HEK293T (cell line): ENCODE data around the gene CEACAM19.

Source experiments
- CTCF ChIA-PET: fragments of 350-600 bp; formaldehyde crosslinking; extraction: SDS; loops from one replicate; lab custom pipeline; 2021; ENCODE audit warnings: antibody characterized with exemption, inconsistent platforms; lab: Yijun Ruan, JAX
- POLR2A ChIA-PET: fragments of 350-600 bp; formaldehyde crosslinking; extraction: SDS; loops from one replicate; lab custom pipeline; 2020; ENCODE audit warnings: antibody characterized with exemption, inconsistent platforms; lab: Yijun Ruan, JAX
- DNase-seq: peaks from one replicate; pipeline ENCODE4 v3.0.0; 2012; ENCODE audit warnings: mixed read lengths; ENCODE audit errors: extremely low spot score
- ARNT ChIP-seq: fragments of 450-650 bp; IDR thresholded peaks from 2 replicates; pipeline ENCODE4 v1.6.1; 2017; ENCODE audit warnings: mild to moderate bottlenecking
- BHLHE40 ChIP-seq: fragments of 450-650 bp; IDR thresholded peaks from 2 replicates; pipeline ENCODE4 v1.6.1; 2016; ENCODE audit warnings: mild to moderate bottlenecking, moderate library complexity, borderline replicate concordance
- CTBP1 ChIP-seq: fragments of 450-650 bp; IDR thresholded peaks from 2 replicates; pipeline ENCODE4 v1.6.1; 2016; ENCODE audit warnings: borderline replicate concordance
- ELF4 ChIP-seq: fragments of 450-650 bp; IDR thresholded peaks from 2 replicates; pipeline ENCODE4 v1.6.1; 2017; ENCODE audit warnings: antibody characterized with exemption
- FOXA1 ChIP-seq: fragments of 450-650 bp; IDR thresholded peaks from 2 replicates; pipeline ENCODE4 v1.6.1; 2016; ENCODE audit warnings: mild to moderate bottlenecking
- FOXK2 ChIP-seq: fragments of 450-650 bp; IDR thresholded peaks from 2 replicates; pipeline ENCODE4 v1.6.1; 2016; ENCODE audit warnings: mild to moderate bottlenecking
- FOXM1 ChIP-seq: fragments of 450-650 bp; IDR thresholded peaks from 2 replicates; pipeline ENCODE4 v1.6.1; 2017; ENCODE audit warnings: mild to moderate bottlenecking, borderline replicate concordance
- HDGF ChIP-seq: fragments of 450-650 bp; IDR thresholded peaks from 2 replicates; pipeline ENCODE4 v1.6.1; 2017; ENCODE audit warnings: antibody characterized with exemption, borderline replicate concordance
- L3MBTL2 ChIP-seq: fragments of 450-650 bp; conservative IDR thresholded peaks from 2 replicates; pipeline ENCODE4 v1.6.1; 2016; ENCODE audit warnings: mild to moderate bottlenecking
- LEF1 ChIP-seq: fragments of 450-650 bp; IDR thresholded peaks from 2 replicates; pipeline ENCODE4 v1.6.1; 2017; ENCODE audit warnings: mild to moderate bottlenecking, borderline replicate concordance
- NFRKB ChIP-seq: fragments of 450-650 bp; IDR thresholded peaks from 2 replicates; pipeline ENCODE4 v1.6.1; 2016; ENCODE audit warnings: mild to moderate bottlenecking, moderate library complexity
- SP1 ChIP-seq: fragments of 450-650 bp; IDR thresholded peaks from 2 replicates; pipeline ENCODE4 v1.6.1; 2017
- SUZ12 ChIP-seq: fragments of 450-650 bp; IDR thresholded peaks from 2 replicates; pipeline ENCODE4 v1.6.1; 2016; ENCODE audit warnings: mild to moderate bottlenecking
- TARDBP ChIP-seq: fragments of 450-650 bp; IDR thresholded peaks from 2 replicates; pipeline ENCODE4 v1.6.1; 2016
- ZNF384 ChIP-seq: fragments of 450-650 bp; IDR thresholded peaks from 2 replicates; pipeline ENCODE4 v1.6.1; 2016
- TF ChIP-seq, protein P1 (sequence below): fragments of 450-650 bp; IDR thresholded peaks from 2 replicates; pipeline ENCODE4 v1.6.1; 2016

The CEACAM19 gene

DNA sequence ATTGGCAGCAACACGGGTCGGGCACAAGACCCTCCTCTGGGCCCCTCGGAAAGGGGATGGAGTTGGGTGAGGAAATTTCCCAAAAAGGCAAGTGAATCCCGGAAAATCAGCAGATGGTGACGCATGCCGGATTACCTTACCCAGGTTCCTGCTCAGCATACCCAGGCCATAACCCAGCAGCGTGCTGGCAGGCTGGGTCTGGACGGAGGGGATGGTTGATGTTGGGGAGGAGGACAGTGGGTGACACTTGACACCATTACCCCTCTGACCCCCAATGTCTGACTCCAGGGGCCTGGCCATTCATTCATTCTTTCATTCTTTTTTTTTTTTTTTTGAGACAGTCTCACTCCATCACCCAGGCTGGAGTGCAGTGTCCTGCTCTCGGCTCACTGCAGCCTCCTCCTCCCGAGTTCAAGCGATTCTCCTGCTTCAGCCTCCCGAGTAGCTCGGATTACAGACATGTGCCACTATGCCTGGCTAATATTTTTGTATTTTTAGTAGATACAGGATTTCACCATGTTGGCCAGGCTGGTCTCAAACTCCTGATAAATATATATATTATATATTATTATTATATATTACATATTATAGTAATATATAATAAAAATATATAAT lies 26.8 kb upstream of the CEACAM19 start:
- peak; percentile 53 for DNase-seq
- ChIA-PET CTCF (interaction anchor here (0.7 to 0.8 kb wide), 2 partner anchors 60 to 74 kb away, joined by 3 to 4 read pairs; no protein-coding TSS in a partner anchor), POLR2A (interaction anchor here (0.9 to 1.6 kb wide), 6 partner anchors 9 to 35 kb away, joined by 3 to 10 read pairs (median 5); no protein-coding TSS in a partner anchor)
- no peak for TF ChIP-seq SUZ12
- TF ChIP-seq TARDBP: no peak
- TF ChIP-seq ZNF384: peak; percentile 88
- TF ChIP-seq FOXK2: no peak

DNA sequence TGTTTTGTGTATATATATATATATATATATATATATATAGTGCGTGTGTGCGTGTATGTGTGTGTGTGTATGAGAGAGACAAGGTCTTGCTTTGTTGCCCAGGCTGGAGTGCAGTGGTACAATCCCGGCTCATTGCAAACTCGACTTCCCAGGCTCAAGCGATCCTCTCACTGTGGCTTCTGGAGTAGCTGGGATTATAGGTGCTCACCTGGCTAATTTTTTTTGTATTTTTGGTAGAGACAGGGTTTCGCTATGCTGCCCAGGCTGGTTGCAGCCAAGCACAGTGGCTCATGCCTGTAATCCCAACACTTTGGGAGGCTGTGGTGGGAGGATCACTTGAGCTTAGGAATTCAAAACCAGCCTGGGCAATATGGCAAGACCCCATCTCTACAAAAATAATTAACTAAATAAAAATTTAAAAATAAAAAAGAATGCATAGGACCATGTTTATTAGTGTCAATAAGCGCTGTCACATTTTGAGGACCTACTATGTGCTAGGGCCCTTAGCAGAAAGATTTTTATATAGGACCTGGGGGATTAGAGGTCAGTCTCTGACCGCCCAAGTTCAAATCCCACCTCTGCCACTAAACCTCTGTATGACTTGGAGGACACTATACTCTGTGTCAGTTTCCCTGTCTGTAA lies 25.8 kb upstream of the CEACAM19 start:
- ChIA-PET CTCF (no interaction called here), POLR2A (no interaction called here)
- DNase-seq: no peak
- TF ChIP-seq TARDBP (no peak), BHLHE40 (no peak), FOXK2 (no peak), ARNT (no peak), FOXM1 (no peak), HDGF (no peak), L3MBTL2 (no peak), CTBP1 (no peak), SUZ12 (no peak), SP1 (no peak), FOXA1 (no peak), ZNF384 (no peak), LEF1 (no peak)
- TF ChIP-seq, protein P1, sequence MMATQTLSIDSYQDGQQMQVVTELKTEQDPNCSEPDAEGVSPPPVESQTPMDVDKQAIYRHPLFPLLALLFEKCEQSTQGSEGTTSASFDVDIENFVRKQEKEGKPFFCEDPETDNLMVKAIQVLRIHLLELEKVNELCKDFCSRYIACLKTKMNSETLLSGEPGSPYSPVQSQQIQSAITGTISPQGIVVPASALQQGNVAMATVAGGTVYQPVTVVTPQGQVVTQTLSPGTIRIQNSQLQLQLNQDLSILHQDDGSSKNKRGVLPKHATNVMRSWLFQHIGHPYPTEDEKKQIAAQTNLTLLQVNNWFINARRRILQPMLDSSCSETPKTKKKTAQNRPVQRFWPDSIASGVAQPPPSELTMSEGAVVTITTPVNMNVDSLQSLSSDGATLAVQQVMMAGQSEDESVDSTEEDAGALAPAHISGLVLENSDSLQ: no peak

DNA sequence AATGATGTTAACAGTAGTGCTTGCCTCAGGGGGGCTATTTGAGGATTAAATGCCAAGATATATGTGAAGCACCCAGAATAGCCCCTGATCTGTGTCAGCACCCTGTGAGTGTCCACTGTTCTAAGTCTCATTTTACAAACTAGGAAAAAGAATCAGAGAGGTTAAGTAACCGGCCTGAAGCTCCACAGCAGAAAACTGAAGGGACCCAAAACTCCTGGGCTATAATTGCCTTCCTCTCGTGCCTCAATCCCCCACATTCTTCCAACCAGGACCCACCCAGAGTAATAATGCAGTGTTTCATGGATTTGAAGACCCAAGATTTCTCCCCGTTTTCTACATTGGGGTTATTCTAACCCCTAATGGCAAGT lies 25.2 kb upstream of the CEACAM19 start:
- ChIA-PET POLR2A (no interaction called here), CTCF (no interaction called here)
- no peak for DNase-seq

DNA sequence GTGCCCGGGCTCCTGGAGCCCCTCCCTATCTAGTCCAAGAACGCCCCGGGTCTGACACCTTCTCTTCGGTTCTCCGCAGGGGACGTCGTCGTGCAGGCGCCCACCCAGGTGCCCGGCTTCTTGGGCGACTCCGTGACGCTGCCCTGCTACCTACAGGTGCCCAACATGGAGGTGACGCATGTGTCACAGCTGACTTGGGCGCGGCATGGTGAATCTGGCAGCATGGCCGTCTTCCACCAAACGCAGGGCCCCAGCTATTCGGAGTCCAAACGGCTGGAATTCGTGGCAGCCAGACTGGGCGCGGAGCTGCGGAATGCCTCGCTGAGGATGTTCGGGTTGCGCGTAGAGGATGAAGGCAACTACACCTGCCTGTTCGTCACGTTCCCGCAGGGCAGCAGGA lies 24.1 kb upstream of the CEACAM19 start:
- ChIA-PET POLR2A (no interaction called here), CTCF (no interaction called here)
- TF ChIP-seq LEF1 (no peak), TARDBP (no peak), BHLHE40 (no peak), SUZ12 (no peak), ZNF384 (no peak)
- no peak for DNase-seq

More for the DNA sequence above, 25.2 kb upstream of the CEACAM19 start:
- no peak for TF ChIP-seq ARNT
- TF ChIP-seq, protein P1: no peak

DNA sequence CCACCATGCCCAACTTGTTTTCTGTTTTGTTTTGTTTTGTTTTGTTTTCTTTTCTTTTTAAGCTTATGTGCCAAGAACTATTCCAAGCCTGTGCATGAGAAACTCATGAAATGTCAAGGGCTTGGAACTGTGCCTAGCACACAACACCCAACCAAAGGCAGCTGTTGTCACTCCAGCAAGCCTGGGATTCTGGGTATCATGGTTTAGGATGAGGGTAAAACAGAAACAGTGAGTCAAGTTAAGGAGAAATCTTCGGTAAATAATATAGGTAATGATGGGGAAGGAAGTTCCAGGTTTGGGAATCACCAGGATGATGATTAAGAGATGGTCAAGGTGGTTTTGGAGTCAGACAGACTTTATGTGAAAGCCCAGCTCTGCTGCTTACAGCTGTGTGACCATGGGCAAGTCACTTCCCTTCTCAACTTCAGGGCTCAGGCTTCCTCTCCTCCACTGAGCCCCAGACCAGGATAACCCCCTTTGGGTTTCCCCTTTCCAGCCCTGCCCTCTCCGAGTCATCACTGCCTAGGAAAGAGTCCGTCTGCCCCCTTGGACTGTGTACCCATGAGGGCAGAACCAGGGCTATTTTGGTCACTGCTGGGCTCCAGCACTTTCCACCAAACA lies 22.5 kb upstream of the CEACAM19 start:
- DNase-seq: no peak
- no peak for TF ChIP-seq TARDBP
- no peak for TF ChIP-seq ELF4
- TF ChIP-seq, protein P1: no peak
- no peak for TF ChIP-seq SP1
- no peak for TF ChIP-seq FOXA1
- TF ChIP-seq L3MBTL2: no peak
- no peak for TF ChIP-seq HDGF
- TF ChIP-seq FOXK2: no peak
- TF ChIP-seq ARNT: no peak
- no peak for TF ChIP-seq FOXM1
- TF ChIP-seq SUZ12: no peak
- no peak for TF ChIP-seq CTBP1
- no peak for TF ChIP-seq ZNF384
- TF ChIP-seq NFRKB: no peak
- TF ChIP-seq LEF1: no peak
- TF ChIP-seq BHLHE40: no peak
- POLR2A ChIA-PET: no interaction called here
- CTCF ChIA-PET: interaction anchor here (1.0 kb wide), 1 partner anchor 78 kb away, joined by 5 read pairs; no protein-coding TSS in a partner anchor

DNA sequence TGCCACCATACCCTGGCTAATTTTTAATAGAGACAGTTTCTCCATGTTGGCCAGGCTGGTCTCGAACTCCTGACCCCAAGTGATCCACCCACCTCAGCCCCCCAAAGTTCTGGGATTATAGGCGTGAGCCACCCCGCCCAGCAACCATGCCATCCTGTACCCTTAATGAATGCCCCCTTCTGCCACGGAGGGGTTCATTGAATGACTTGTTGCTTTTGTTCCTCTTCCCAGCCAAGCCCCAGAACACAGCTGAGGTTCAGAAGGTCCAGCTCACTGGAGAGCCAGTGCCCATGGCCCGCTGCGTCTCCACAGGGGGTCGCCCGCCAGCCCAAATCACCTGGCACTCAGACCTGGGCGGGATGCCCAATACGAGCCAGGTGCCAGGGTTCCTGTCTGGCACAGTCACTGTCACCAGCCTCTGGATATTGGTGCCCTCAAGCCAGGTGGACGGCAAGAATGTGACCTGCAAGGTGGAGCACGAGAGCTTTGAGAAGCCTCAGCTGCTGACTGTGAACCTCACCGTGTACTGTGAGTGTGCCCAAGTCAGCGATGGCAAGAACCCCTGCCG lies 21.6 kb upstream of the CEACAM19 start:
- POLR2A ChIA-PET: no interaction called here
- TF ChIP-seq LEF1 (no peak), CTBP1 (no peak), SUZ12 (no peak), TARDBP (no peak), ZNF384 (no peak), SP1 (no peak), L3MBTL2 (no peak), ARNT (no peak), ELF4 (no peak), FOXK2 (no peak), BHLHE40 (no peak), NFRKB (no peak), FOXA1 (no peak), FOXM1 (no peak), HDGF (no peak)
- TF ChIP-seq, protein P1: no peak
- DNase-seq: no peak
- CTCF ChIA-PET: no interaction called here
